Activated B cell treated with CpG ODN at 0.5 μM for 24 hours (primary cell): ENCODE data around the gene GPAM. TPM values are rescaled to one million over a fixed set of nuclear protein-coding genes. Genes with fewer than 3 reads are reported as not detected.

ENCODE experiments used
- ATAC-seq: fragments of 200-7000 bp; cut with Tn5 transposase; one replicate; pipeline ENCODE4 v1.10.0; 2021; ENCODE audit warnings: low read depth, mild to moderate bottlenecking, moderate library complexity
- CTCF ChIA-PET: fragments of 350-600 bp; sonication (Branson Sonifier 250); formaldehyde crosslinking; loops from one replicate; lab custom pipeline; 2021; ENCODE audit warnings: antibody characterized with exemption; lab: Charles Lee
- POLR2A ChIA-PET: fragments of 350-600 bp; sonication (Branson Sonifier 250); formaldehyde crosslinking; loops from one replicate; lab custom pipeline; 2021; ENCODE audit warnings: antibody characterized with exemption; lab: Charles Lee
- DNase-seq: peaks from one replicate; pipeline ENCODE4 v3.0.0; 2022
- H3K27ac Mint-ChIP-seq: one replicate; pipeline ENCODE4 v1.8.0; 2020; ENCODE audit warnings: mixed read lengths
- H3K27me3 Mint-ChIP-seq: one replicate; pipeline ENCODE4 v1.8.0; 2021; ENCODE audit warnings: mixed read lengths
- H3K36me3 Mint-ChIP-seq: one replicate; pipeline ENCODE4 v1.8.0; 2021; ENCODE audit warnings: low read depth, mixed read lengths
- H3K4me1 Mint-ChIP-seq: one replicate; pipeline ENCODE4 v1.8.0; 2021; ENCODE audit warnings: mixed read lengths
- H3K4me3 Mint-ChIP-seq: one replicate; pipeline ENCODE4 v1.8.0; 2020; ENCODE audit warnings: mild to moderate bottlenecking, mixed read lengths
- H3K9me3 Mint-ChIP-seq: one replicate; pipeline ENCODE4 v1.8.0; 2020; ENCODE audit warnings: mixed read lengths
- intact Hi-C: fragments of 100-400 bp; cut with micrococcal nuclease; formaldehyde crosslinking; loops from one replicate; pipeline ENCODE4 v1.15.1; 2024
- total RNA-seq: library from RNA; stranded (reverse); gene quantifications from 2 replicates; pipeline ENCODE4 v1.2.3, GENCODE V29; 2022
- TF ChIP-seq, protein P1 (sequence below): fragments of 200-600 bp; IDR thresholded peaks from one replicate; pipeline ENCODE4 v1.8.0; 2022; ENCODE audit warnings: antibody characterized with exemption, mild to moderate bottlenecking

Gene GPAM
- total RNA-seq, 1 donor from 2014 or later, result 10.2 TPM

DNA sequence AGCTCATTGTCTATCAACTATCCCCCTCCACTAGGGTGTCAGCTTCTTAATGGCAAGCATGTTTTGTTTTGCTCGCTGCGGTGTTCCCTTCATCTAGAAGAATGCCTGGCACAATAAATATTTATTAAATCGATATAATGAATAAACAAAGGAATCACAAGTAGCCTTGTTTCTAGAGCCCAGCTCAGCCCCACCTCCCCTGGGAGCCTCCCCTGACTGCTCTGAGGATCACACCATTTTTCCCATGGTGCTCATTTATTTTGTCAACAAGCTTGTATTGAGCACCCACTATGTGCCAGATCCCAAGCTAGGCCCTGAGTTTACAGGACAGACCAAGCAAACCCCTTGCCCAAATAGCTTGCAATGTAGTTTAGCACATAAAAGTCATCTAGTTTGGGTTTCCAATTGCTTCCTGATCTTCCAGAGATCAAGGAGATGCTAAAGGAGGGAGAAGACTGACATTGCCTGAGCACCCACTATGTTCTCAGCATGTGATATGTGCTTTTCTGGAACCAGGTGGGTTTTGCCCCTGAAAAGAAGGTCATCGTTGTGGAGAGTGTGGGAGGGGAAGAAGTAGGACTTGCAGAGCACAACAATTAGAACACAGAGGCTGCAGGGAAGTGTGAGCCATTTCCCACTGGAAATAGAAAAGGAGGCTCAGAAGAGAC is 42.3 kb upstream of the GPAM start:
- Mint-ChIP-seq H3K36me3 (no peaks in the 10 kb centered on the region), H3K4me1 (peaks cover 2% of the 10 kb centered on the region), H3K27ac (no peak overlapping the region), H3K4me3 (no peak overlapping the region), H3K27me3 (peaks cover 3% of the 10 kb centered on the region), H3K9me3 (no peaks in the 10 kb centered on the region)
- ATAC-seq (no peak), DNase-seq (no peak)
- intact Hi-C loops, result no loop called here
- ChIA-PET CTCF (no interaction called here), POLR2A (no interaction called here)
- TF ChIP-seq, protein P1, sequence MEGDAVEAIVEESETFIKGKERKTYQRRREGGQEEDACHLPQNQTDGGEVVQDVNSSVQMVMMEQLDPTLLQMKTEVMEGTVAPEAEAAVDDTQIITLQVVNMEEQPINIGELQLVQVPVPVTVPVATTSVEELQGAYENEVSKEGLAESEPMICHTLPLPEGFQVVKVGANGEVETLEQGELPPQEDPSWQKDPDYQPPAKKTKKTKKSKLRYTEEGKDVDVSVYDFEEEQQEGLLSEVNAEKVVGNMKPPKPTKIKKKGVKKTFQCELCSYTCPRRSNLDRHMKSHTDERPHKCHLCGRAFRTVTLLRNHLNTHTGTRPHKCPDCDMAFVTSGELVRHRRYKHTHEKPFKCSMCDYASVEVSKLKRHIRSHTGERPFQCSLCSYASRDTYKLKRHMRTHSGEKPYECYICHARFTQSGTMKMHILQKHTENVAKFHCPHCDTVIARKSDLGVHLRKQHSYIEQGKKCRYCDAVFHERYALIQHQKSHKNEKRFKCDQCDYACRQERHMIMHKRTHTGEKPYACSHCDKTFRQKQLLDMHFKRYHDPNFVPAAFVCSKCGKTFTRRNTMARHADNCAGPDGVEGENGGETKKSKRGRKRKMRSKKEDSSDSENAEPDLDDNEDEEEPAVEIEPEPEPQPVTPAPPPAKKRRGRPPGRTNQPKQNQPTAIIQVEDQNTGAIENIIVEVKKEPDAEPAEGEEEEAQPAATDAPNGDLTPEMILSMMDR, result no peak

DNA sequence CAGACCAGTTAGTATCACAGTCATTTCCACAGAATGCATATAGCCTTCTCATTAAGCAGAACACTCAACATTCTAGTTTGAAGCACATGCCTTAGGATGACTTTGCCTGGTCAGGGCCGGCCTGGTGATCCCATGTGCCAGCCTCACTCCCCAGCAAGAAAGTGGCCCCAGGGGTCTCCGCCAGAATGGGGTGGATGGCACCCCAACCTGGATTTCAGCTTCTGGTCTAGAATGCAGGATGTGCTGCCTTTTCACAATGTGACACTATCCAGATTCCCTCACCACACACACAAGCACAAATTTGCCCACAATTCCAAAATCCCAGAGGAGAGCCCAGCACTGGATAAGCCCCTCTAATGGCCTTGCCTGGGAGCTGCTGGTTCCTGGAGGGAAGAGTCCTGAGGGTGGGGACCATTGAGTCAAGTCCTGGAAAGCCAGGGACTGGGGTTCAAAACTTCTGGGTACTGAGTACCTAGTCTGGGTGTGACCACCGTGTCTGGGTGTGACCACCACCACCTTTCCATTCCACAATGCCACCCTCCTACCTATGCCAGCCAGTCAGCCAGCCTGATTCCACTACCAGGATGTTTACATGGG is 41.5 kb upstream of the GPAM start:
- TF ChIP-seq, protein P1, result no peak
- Mint-ChIP-seq H3K4me3 (no peak overlapping the region), H3K27ac (no peak overlapping the region), H3K36me3 (no peaks in the 10 kb centered on the region), H3K9me3 (peaks cover 6% of the 10 kb centered on the region), H3K4me1 (no peaks in the 10 kb centered on the region), H3K27me3 (peaks cover 3% of the 10 kb centered on the region)
- ChIA-PET POLR2A (no interaction called here), CTCF (no interaction called here)
- ATAC-seq (no peak), DNase-seq (no peak)
- intact Hi-C loops, result no loop called here

DNA sequence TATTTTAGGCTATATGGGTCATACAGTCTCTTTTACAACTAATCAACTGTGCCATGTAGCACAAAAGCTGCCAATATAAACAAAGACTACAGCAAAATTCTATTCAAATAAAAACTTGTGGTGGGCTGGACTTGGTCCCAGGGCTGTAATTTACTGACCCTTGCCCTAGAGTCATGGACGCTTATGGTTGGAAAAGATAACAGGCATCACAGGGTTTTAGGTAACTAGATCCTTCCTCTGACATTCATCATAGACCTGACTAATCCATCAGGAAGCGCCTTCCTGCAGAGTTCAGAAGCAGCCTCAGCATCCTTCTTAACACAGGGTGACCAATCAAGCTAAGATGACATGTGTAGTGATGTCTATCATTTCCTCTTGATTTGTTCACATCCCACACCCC is 40.2 kb upstream of the GPAM start:
- ATAC-seq (no peak), DNase-seq (no peak)
- CTCF ChIA-PET, result no interaction called here
- POLR2A ChIA-PET, result no interaction called here
- TF ChIP-seq, protein P1, result no peak
- Mint-ChIP-seq H3K36me3 (no peaks in the 10 kb centered on the region), H3K9me3 (peaks cover 6% of the 10 kb centered on the region), H3K4me3 (no peak overlapping the region), H3K27me3 (peaks cover 3% of the 10 kb centered on the region), H3K27ac (no peak overlapping the region), H3K4me1 (no peaks in the 10 kb centered on the region)
- intact Hi-C loops, result no loop called here

DNA sequence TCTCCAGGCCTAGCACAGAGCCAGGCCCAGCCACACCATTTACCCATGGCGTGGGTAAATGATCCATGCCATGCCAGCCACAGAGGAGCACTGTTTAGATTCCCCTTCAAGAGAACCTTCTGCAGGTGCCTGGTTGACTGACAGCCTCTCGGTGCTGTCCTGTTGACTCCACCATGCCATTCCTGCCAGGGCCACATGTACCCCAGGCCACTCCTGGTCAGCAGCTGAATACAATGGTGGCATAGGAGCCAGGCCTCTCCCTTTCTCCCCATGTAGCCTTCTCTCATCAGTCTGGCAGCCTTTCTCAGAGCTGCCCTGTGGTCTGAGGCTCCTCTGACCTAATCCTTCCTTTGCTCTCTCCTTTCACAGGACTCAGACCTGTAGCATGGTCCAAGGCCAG is 39.2 kb upstream of the GPAM start:
- H3K4me1 Mint-ChIP-seq, result no peaks in the 10 kb centered on the region
- no peaks in the 10 kb centered on the region for H3K36me3 Mint-ChIP-seq
- H3K27ac Mint-ChIP-seq, result no peak overlapping the region
- H3K4me3 Mint-ChIP-seq, result no peak overlapping the region
- DNase-seq (no peak), ATAC-seq (no peak)
- ChIA-PET CTCF (no interaction called here), POLR2A (no interaction called here)
- TF ChIP-seq, protein P1, result no peak
- intact Hi-C loops, result no loop called here
- peaks cover 3% of the 10 kb centered on the region for H3K27me3 Mint-ChIP-seq
- peaks cover 6% of the 10 kb centered on the region for H3K9me3 Mint-ChIP-seq

DNA sequence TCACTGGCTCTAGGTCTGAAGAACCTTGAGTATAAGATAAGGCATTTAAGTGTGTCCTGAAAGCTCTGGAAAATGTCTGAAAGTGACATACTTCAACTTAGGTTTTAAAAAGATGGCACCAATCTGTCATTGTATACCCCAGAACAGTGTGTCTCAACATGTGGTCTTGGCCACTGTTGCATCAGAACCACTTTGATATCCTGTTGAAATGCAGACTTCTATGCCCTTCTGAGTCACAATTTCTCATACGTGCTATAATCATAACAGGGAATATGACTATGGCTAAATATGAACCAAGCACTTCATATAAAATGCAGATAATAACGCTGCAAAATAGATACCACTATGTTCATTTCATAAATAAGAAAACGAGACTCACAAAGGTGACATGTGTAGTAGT is 38.0 kb upstream of the GPAM start:
- CTCF ChIA-PET, result no interaction called here
- Mint-ChIP-seq H3K4me3 (no peak overlapping the region), H3K36me3 (no peaks in the 10 kb centered on the region), H3K27ac (no peak overlapping the region), H3K4me1 (no peaks in the 10 kb centered on the region), H3K27me3 (peaks cover 3% of the 10 kb centered on the region), H3K9me3 (peaks cover 6% of the 10 kb centered on the region)
- intact Hi-C loops, result no loop called here
- TF ChIP-seq, protein P1, result no peak
- ATAC-seq (no peak), DNase-seq (no peak)
- POLR2A ChIA-PET, result no interaction called here
